Stimulated activated CD8-positive, alpha-beta memory T cell treated with anti-CD3 and anti-CD28 coated beads, Interleukin-12 subunit alpha, Interleukin-12 subunit beta, amount 100 ng/mL, for 24 hours (primary cell): ENCODE measurements around the gene CLDN24.

Experiments used
- DNase-seq: peaks from one replicate; pipeline ENCODE4 v3.0.0-alpha.2; 2020; ENCODE audit errors: extremely low read depth

Gene CLDN24

DNA sequence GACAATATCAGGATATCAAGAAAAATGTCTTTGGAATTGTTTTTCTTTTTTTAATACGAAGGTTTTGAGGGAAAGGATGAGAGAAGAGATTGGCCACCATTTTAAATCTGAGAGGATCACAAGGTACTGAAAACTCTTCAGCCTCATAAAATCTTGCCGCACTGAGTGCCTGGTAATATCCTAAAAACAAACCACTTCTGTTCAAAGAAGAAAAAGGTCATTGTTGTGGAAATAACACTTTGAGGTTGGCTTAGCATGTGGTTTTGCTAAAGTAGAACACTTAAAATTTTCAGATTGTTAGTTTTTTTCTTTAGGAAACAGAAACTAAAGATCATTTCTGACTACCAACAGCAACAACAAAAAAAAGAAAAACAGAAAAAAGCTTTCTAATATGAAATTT is 1.1 kb downstream of the CLDN24 start:
- no peak for DNase-seq

DNA sequence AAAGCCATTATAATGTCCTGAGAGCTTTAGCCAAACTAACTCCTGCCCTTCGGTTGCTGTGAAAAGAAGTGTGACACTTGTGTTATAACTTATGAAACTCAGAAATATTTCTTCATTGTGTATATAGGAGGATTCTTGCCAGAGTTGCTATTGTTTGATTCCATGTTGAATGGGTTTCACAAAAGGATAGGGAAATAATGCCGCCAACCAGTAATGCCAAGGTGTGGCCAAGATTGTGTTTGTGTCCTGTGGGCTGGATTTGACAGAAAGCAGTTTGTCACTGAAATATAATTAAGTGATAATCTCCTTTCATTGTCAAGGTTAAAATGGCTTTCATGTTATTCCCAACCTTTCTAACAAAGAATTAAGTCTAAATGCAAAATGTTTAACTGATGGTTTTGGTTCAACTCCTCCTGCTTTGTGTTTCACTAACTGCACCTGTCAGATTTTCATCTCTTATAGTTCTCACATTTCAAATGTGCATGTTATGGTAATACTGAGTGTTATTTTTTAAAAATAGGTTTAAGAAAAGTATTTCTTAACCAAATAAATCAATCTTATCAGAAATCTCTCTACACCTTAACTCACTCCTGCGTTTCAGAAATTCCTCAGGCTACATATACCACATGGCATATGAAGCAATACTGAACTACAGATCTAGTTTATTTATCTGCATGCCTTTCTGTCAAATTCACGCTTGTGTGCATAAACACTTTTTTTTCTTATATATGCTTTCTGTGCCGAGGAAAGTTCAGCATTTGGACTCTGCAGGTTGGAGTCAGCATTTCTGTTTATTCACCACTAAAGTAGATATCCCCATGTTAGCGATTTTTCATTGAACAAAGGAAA is 1.8 kb downstream of the CLDN24 start, which contains the start of gene CLDN22:
Gene CLDN22, minus strand, starts transcription at position 66 of the 849 bp plus-strand sequence. Its CDS starts 58 bp downstream, at position 8.
- DNase-seq = no peak

DNA sequence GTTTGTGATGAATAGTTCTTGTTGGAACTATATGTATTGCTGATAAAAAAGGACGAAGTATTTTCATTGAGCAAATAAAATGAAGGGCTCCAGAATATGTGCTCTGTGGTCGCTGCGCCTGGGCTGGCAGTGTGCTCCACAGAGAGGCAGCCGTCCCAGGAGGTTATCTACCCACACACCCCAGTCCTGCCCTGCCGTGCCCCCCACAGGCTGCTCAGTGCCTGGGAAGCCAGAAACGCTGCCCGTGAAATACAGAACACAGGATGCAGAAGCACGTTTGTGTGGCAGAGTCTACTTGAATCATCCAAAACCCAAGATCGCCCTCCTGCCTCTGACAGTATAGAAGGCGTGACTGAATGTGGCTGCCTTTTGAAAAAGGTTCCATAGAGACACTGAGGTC is 3.6 kb downstream of the CLDN24 start:
- no peak for DNase-seq

DNA sequence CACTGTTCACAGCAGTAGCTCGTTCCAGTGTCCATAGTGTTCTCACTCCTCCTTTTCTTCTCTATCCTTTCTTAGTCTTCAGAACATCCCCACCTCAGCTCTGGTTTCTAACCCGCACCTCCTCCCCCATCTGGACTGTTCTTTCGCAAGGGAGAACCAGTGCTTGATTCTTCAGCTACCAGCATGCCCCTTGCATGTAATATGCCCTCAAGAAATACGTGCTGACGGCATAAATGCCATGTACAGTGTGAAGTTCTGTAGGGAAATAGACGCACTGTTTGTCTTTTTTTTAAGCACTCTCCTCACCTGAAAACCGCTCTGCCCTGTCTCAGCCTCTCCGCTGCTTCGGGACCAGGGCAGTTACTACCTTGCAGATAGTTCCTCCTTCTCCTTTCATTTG is 7.4 kb downstream of the CLDN24 start:
- DNase-seq = no peak

DNA sequence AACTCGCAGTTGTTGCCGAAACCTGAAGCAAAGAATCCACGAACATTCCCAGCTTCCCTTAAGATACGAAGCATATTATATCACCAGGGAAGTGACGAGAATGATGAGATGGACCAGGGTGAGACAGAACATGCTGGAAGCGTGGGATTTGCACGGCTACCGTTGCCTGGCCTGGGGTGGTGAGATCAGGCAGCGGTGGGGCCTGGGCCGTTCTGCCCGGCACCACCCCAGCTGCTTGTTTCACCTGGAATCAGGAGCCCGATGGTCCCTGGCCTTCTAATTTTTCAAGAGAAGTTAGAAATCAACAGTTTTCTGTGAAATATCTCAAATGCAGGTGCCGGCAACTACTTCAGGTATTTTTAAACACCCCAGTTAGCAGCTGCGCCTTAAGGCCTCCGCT is 7.9 kb downstream of the CLDN24 start:
- DNase-seq = no peak

DNA sequence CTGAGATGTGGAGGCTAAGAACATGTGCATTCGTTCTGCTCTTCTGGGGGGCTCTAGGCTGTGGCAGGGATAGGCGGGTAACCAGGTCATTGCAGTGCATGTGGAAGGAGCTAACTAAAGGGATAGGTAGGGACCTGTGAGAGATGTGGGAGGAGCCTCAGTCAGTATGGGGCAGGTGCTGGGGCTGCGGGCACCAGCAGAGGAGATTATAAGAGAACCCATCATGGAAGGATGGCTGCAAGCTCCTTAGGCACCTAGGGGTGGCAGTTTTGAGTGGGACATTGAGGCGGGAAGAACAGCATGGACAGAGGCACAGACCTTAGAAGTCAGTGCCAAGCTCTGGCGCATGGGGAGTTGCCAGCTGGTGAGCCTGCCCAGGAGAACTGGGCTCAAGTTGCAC is 9.4 kb downstream of the CLDN24 start:
- no peak for DNase-seq

DNA sequence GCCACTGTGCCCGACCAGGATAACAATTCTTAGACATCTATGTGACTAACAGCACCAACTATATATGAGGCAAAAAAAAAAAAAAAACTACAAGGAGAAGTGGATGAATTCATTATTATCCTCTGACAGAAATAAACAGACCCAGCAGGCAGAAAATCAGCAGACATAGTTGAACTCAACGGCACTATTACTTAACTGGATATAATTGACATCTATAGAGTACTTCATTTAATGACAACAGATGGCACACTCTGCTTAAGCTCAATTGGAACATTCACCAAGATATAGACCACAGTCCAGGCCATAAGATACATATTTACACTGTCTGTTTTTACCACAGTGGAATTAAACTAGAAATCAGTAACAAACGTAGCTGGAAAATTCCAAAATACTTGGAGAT is 15.4 kb downstream of the CLDN24 start:
- no peak for DNase-seq

DNA sequence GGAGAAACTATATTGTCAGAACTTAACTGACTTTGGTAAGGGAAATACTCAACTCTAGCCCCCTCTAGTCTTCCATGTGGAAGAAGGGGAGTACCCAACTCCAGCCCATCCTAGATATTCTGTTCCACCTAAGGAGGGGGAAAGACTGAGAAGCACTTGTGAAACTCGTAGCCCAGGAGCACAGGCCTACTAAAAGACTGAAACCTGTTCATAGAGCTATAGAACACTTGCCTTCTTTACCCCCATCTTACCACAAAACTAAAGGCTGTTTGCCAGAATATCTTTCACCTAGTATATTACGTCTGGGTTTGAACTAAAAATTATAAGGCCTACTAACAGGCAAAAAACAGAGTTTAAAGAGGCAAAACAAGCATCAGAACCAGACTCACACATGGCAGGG is 17.7 kb downstream of the CLDN24 start:
- DNase-seq = no peak

DNA sequence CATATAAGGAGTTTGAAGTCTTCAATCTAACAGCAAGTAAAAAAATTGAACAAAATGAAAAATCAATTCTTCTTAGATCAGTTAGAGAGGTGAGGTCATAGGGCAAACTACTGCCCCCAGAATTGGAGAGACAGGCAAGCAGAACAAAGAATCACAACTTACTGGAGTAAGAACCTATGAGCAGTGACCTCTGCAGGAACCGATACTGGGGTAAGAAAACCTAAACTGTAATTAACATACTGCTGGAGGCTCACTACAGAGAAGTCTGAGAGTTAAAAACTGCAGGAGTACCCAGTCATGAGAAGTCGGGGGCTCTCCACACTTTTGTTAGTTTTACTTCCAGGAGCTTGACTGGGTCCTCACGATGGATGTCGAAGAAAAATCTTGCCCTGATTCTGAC is 18.2 kb downstream of the CLDN24 start:
- no peak for DNase-seq

DNA sequence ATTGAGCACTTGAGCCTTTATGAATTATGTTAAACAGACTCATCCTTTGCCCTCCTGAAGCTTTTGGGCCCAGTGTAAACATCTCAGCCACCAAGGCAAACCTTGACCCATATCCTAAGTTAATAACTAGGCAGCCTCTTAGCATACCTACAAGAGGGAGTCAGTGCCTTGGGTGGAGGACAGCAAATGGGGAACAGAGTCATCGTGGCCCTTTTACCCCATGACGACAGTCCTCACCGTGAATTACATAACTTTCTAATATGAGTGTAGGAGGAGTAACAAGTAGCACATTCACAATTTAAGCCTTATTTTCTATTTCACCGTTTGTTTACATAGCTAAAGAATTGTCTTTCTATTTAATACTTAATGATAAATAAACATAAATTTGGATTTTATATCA is 18.9 kb downstream of the CLDN24 start:
- DNase-seq = no peak

DNA sequence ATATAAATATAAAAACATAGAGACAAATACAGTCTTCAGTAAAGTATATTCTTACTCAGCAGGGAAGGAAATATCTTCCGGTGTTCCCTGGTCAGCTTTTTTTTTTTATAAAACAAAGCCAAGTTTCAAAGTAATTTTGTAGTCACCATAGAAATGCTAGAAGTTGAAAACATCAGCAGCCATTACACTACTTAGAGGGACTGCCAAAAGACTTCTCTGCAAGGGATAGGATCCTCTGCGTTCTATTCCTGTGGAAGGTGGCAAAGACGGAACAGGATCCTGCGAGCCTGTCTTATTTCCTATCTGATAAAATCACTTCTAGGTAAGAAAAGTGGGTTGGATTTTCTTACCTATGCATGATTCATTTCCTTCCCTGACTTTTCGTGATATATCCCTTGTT is 21.6 kb downstream of the CLDN24 start:
- no peak for DNase-seq

DNA sequence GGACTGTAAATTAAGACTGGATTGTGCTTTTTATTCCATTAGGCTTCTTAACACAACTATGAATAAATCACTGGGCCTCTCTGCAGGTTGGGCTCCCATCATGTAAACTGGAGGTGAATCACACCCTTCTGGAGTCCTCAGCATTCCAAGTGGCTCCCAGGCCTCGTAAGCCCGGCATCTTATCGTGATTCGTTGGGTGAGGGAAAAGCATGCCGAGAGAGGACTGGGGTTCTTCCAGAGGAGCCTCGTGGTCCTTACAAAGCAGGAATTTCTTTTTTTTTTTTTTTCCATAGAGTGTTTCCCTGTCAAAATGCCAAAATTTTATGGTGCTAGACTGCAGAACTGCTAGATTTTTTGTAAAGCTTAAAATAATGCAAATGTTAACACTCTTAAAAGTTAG is 22.2 kb downstream of the CLDN24 start:
- no peak for DNase-seq

DNA sequence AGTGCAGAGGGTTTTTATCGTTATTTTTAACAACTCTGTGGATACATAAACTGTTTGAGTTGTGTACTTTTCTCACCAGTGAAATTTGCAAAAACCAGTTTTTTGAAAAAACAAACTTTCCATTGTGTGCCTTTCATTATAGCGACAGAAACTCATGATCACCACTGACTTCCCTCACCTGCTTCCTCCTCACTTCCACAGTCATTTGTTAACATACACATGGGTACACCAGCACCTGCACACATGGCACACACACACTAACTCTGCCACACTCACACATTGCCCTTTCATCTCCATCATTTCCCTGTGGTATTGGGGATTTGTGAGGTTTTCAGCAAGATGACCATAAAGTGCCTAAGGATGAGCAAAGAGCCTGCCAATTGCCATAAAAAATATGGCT is 22.8 kb downstream of the CLDN24 start:
- DNase-seq = no peak

DNA sequence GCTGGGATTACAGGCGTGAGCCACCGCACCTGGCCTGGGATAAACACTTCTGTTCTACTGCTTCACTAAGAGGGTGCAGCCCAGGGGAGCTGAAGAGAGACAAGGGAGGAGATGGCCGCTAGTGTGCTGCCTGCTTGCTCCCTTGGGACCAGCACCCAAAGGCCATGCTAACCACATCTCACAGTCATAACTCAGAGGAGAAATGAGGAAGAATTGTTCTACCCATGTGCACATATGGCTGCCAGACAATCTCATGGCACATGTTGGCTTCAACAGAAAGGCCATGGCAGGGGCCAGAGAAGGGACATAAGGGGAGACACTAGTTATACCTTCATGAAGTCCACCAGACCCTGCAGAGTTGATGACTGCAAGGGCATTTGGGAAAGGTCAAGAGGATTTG is 24.6 kb downstream of the CLDN24 start:
- DNase-seq = no peak

DNA sequence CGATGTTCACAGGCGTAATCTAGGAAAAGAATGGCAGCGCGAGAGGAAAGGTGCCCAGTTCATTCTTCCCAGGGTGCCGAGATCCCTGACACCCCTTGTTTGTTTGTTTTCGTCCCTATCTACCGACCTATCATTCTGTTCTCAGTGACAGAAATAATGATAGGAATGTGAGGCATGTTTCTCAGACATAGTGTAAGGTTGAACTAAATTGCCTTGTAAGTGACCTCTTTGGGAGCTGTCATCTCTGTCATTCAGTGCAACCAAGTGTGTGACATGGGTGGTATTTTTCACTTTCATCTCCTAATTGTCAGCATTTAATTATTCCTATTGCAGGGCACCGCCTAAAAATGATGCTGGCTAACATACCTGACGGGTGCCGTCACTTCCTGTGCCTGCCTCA is 26.5 kb downstream of the CLDN24 start:
- DNase-seq = no peak

DNA sequence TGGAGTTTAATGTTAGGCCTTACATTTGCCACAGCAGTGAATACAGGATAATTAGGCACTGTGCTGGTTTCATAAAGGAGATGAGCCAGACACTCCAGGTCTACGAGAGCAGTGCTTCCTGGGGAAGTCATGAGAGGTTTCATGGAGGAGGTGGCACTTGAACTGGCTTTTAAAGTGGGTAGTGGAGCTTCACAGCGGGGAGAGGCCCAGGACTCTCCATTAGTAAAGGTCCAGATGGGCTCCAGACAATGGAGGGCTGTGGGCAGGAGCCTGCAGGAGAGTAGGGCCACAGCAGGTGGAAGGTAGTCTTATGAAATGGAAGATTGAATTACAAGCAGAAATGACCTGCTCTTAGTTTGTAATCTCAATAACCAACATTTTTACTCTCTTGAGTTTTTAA is 31.2 kb downstream of the CLDN24 start:
- no peak for DNase-seq

DNA sequence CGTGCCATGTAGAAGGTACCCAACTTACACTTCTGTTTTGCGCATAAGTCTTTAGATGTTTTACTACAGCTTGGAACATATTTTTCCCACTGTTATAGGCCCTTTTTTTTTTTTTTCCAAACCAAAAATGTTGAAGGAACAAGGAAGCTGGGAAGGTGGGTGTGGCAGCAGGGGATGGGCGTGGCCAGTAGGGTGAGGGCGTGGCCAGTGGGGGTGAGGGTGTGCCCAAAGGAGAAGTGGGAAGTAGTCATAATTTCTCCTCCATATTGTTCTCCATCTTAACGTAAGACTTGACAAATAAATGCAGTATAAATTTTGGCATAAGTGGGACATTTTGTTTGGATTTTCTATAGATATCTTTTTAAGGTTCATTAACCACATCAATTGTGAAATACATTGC is 32.5 kb downstream of the CLDN24 start:
- DNase-seq = no peak

DNA sequence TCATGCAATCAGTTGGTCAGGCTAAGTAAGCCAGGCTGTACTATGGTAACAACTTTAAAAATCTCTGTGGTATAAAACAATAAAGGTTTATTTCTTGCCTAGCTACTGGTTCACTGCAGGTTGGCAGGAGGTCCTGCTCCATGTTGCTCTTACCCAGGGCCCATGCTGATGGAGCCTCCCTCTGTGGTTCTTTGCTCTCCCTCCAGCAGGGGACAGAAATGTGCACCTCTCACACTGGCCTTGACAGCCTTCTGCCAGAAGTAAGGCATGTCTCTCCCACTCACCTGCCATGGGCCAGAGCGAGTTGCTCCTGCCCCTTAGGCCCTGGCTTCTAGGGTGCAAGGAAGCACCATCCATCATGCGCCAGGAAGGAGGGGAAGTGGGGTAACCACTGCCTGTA is 33.3 kb downstream of the CLDN24 start:
- no peak for DNase-seq

DNA sequence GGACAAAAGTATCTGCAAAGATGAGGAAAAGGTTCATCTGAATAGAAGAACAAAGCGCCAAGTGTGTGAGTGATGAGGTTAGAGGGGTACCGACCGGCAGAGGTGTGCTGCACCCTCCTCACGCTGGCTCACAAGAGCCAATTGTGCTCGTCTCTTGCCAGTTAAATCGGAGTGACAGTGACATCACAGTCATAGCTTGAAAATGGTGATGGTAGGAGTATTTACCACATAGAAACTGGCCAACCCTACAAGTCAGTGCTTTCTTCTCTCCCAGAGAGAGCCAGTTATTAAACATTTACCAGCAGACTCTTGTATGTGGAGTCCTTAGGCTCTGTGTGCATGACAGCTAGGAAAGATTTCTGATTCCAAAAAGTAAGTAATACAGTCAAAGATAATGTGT is 34.5 kb downstream of the CLDN24 start:
- no peak for DNase-seq

DNA sequence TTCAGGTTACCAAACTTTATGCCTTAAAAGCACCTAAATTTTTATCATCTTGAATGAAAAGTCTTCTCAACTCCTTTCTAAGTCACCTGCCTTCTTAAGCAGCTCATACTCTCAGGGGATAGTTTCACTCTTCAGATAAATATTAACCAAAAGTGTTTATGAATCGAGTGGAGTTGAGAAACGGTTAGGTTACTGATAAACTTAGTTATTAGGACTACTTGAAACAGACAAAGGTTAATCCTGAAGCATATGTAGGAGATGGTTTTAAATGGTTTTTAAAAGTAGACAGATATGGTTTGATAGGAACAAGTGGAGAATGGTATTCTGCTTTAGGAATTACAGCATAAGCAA is 34.9 kb downstream of the CLDN24 start:
- no peak for DNase-seq

DNA sequence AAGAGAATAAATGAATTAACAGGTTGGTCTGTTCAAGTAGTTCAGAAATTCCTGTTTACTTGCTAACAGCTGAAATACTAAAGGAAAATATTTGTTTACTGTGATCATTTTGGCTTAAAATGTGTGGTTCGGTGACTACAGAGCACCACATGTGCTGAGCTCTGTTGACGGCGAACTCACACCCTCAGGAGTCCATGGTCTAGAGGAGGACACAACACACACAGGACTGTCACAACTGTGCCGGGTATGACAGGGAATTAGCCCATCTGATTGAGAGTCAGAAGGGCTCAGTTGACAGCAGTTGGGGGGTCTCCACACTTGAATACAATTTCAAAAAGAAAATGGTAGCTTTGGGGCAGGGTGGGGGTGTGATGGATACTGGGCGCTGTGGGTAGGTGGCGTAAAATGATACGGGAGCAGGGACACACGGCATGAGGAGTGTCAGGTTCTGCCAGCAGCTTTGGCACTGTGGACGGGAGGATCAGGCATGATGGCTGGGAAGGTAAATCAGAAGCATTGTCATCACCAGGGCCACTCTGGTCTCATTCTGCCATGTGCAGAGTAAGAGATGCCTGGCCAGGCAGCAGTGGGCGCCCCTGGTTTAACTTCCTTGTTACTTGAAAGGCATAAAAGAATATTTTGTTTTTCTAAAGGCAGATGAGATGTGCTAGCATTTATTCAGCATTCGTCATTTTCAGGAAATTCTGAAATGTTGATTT is 35.5 kb downstream of the CLDN24 start:
- no peak for DNase-seq

DNA sequence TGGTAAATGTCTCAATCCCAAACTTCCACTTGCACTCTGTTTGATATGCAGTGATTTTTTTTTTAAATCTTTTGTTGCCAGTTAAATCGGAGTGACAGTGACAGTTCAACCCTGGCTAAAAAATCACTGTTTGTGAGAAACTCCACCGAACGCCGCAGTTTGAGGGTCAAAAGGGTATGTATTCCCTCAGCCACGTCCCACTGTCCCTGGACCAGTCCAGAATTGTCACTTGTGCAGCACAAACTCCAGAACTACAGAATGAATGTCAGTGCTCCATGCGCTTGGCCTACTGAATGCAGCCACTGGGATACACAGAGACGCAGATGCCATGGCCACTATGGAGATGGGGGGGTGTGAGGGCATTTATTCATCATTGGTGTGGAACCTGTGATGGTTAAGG is 36.3 kb downstream of the CLDN24 start:
- DNase-seq = no peak

DNA sequence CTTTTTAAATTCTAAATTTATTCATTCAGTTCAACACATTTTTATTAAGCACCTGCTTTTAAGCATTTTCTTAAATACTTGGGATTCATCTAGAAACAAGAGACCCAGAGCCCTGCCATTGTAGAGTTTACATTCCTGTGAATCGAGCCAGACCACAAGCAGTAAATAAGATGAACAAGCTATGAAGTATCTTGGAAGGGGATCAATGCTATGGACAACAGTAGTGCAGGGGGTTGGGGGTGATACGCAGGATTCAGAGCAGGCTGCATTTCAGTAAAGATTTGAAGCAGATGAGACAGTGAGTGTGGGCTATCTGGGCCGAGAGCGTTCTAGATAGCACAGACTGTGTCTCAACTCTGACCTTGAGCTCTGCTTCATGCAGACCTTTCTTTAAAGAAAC is 37.3 kb downstream of the CLDN24 start:
- no peak for DNase-seq
